GM21723 (cell line): Measurements from ENCODE around the gene PSD.

ENCODE experiments used
- ATAC-seq: cut with Tn5 transposase; IDR thresholded peaks from one replicate; pipeline ENCODE4 v1.9.1; 2021; ENCODE audit warnings: mild to moderate bottlenecking, moderate library complexity; ENCODE audit not compliant: unreplicated experiment

The PSD gene

GRCh38 chr10:102420714-102421506, 2.3 kb upstream of the PSD start, which contains the start of gene FBXL15:
TSS of gene FBXL15 (plus strand) at chr10:102420836. CDS start at chr10:102421130, 294 bp downstream.
- peak; percentile 62 for ATAC-seq

GRCh38 chr10:102420181-102420713, 1.7 kb upstream of the PSD start:
- ATAC-seq, result peak; percentile 1

- no peak for ATAC-seq
These were observed 940 bp upstream of the PSD start for GRCh38 chr10:102419269-102420180.

- no peak for ATAC-seq
These were observed 1.9 kb downstream of the PSD start for GRCh38 chr10:102416695-102417094.

- ATAC-seq, result no peak
These were observed 2.3 kb downstream of the PSD start for GRCh38 chr10:102416283-102416682.

GRCh38 chr10:102414749-102415148, 3.8 kb downstream of the PSD start:
- ATAC-seq, result no peak

- no peak for ATAC-seq
These were observed 4.6 kb downstream of the PSD start for GRCh38 chr10:102413806-102414561.

GRCh38 chr10:102413053-102413705, 5.4 kb downstream of the PSD start:
- no peak for ATAC-seq

- ATAC-seq, result no peak
These were observed 6.3 kb downstream of the PSD start for GRCh38 chr10:102412293-102412692.

- ATAC-seq, result no peak
These were observed 7.0 kb downstream of the PSD start for GRCh38 chr10:102411341-102412255.

GRCh38 chr10:102410429-102411073, 8.0 kb downstream of the PSD start:
- ATAC-seq, result no peak

- no peak for ATAC-seq
These were observed 8.8 kb downstream of the PSD start for GRCh38 chr10:102409604-102410428.

GRCh38 chr10:102408728-102409603, 9.6 kb downstream of the PSD start:
- no peak for ATAC-seq

GRCh38 chr10:102408131-102408727, 10.4 kb downstream of the PSD start:
- no peak for ATAC-seq

GRCh38 chr10:102407425-102408130, 11.0 kb downstream of the PSD start:
- no peak for ATAC-seq

- ATAC-seq, result no peak
These were observed 11.8 kb downstream of the PSD start for GRCh38 chr10:102406815-102407214.
